ENCODE results near the gene MTHFD2L. TPM values are rescaled to one million over a fixed set of nuclear protein-coding genes. Genes with fewer than 3 reads are reported as not detected.

The MTHFD2L gene
- total and polyA plus RNA-seq, 2 donors from 2014 or later, result 12.3 to 16.3 TPM

- H3K27me3 ChIP-seq (ENCODE audit: control insufficient read depth, insufficient read depth, low read length), result no peaks in the 10 kb centered on the region
- no peaks in the 10 kb centered on the region for H3K4me1 ChIP-seq (ENCODE audit: control insufficient read depth in 2 of 3, insufficient read depth in 2 of 3, low read depth in 1 of 3, low read length in 3 of 3)
- TF ChIP-seq CTCF (IDR thresholded peaks at IDR 0.05; ENCODE audit: borderline replicate concordance, extremely low read depth, insufficient read depth), result no peak
- no peaks in the 10 kb centered on the region for H3K9me3 ChIP-seq (ENCODE audit: control insufficient read depth in 2 of 3, insufficient read depth in 1 of 3, low read length in 3 of 3)
- H3K4me3 ChIP-seq (ENCODE audit: low read length in 3 of 3), result no peak overlapping the region
- H3K9ac ChIP-seq (ENCODE audit: low read length in 3 of 3), result no peak overlapping the region
- intact Hi-C loops (cut with DNase I), result no loop called here
- FAIRE-seq (no peak), DNase-seq (no peak)
- no peaks in the 10 kb centered on the region for H3K36me3 ChIP-seq (ENCODE audit: control insufficient read depth in 2 of 3, insufficient read depth in 3 of 3, low read length in 3 of 3)
- H3K27ac ChIP-seq (ENCODE audit: low read depth in 2 of 2, low read length in 2 of 2), result no peak overlapping the region
Measured at GRCh38 chr4:74324262-74324661, 166.3 kb downstream of the MTHFD2L start.

- intact Hi-C loops (cut with DNase I), result no loop called here
Measured at GRCh38 chr4:74325886-74326285, 168.0 kb downstream of the MTHFD2L start.

GRCh38 chr4:74327762-74328161 is 169.8 kb downstream of the MTHFD2L start:
- intact Hi-C loops (cut with DNase I), result no loop called here
- Histone ChIP-seq H3K4me1 (ENCODE audit: control insufficient read depth in 2 of 3, insufficient read depth in 2 of 3, low read depth in 1 of 3, low read length in 3 of 3) (no peaks in the 10 kb centered on the region), H3K4me3 (ENCODE audit: low read length in 3 of 3) (no peak overlapping the region), H3K36me3 (ENCODE audit: control insufficient read depth in 2 of 3, insufficient read depth in 3 of 3, low read length in 3 of 3) (no peaks in the 10 kb centered on the region), H3K9me3 (ENCODE audit: control insufficient read depth in 2 of 3, insufficient read depth in 1 of 3, low read length in 3 of 3) (no peaks in the 10 kb centered on the region), H3K27ac (ENCODE audit: low read depth in 2 of 2, low read length in 2 of 2) (no peak overlapping the region), H3K9ac (ENCODE audit: low read length in 3 of 3) (no peak overlapping the region), H3K27me3 (ENCODE audit: control insufficient read depth, insufficient read depth, low read length) (no peaks in the 10 kb centered on the region)
- no peak for TF ChIP-seq CTCF (IDR thresholded peaks at IDR 0.05; ENCODE audit: borderline replicate concordance, extremely low read depth, insufficient read depth)
- no peak for FAIRE-seq
- no peak for DNase-seq

More at GRCh38 chr4:74325886-74326285, 168.0 kb downstream of the MTHFD2L start:
- H3K4me3 ChIP-seq (ENCODE audit: low read length in 3 of 3), result no peak overlapping the region
- DNase-seq (no peak), FAIRE-seq (no peak)
- H3K9ac ChIP-seq (ENCODE audit: low read length in 3 of 3), result no peak overlapping the region
- no peaks in the 10 kb centered on the region for H3K27me3 ChIP-seq (ENCODE audit: control insufficient read depth, insufficient read depth, low read length)
- no peaks in the 10 kb centered on the region for H3K9me3 ChIP-seq (ENCODE audit: control insufficient read depth in 2 of 3, insufficient read depth in 1 of 3, low read length in 3 of 3)
- no peaks in the 10 kb centered on the region for H3K4me1 ChIP-seq (ENCODE audit: control insufficient read depth in 2 of 3, insufficient read depth in 2 of 3, low read depth in 1 of 3, low read length in 3 of 3)
- TF ChIP-seq CTCF (IDR thresholded peaks at IDR 0.05; ENCODE audit: borderline replicate concordance, extremely low read depth, insufficient read depth), result no peak
- no peak overlapping the region for H3K27ac ChIP-seq (ENCODE audit: low read depth in 2 of 2, low read length in 2 of 2)
- H3K36me3 ChIP-seq (ENCODE audit: control insufficient read depth in 2 of 3, insufficient read depth in 3 of 3, low read length in 3 of 3), result no peaks in the 10 kb centered on the region

- TF ChIP-seq CTCF (IDR thresholded peaks at IDR 0.05; ENCODE audit: borderline replicate concordance, extremely low read depth, insufficient read depth), result no peak
- no peak for DNase-seq
- Histone ChIP-seq H3K27me3 (ENCODE audit: control insufficient read depth, insufficient read depth, low read length) (no peaks in the 10 kb centered on the region), H3K4me1 (ENCODE audit: control insufficient read depth in 2 of 3, insufficient read depth in 2 of 3, low read depth in 1 of 3, low read length in 3 of 3) (no peaks in the 10 kb centered on the region), H3K4me3 (ENCODE audit: low read length in 3 of 3) (no peak overlapping the region), H3K36me3 (ENCODE audit: control insufficient read depth in 2 of 3, insufficient read depth in 3 of 3, low read length in 3 of 3) (no peaks in the 10 kb centered on the region), H3K9me3 (ENCODE audit: control insufficient read depth in 2 of 3, insufficient read depth in 1 of 3, low read length in 3 of 3) (no peaks in the 10 kb centered on the region), H3K9ac (ENCODE audit: low read length in 3 of 3) (no peak overlapping the region), H3K27ac (ENCODE audit: low read depth in 2 of 2, low read length in 2 of 2) (no peak overlapping the region)
- no peak for FAIRE-seq
- intact Hi-C loops (cut with DNase I), result no loop called here
Measured at GRCh38 chr4:74328501-74328900, 170.6 kb downstream of the MTHFD2L start.

Measured in kidney (tissue), 14 donors.